Measurements from ENCODE around the gene GNG12.

DNA sequence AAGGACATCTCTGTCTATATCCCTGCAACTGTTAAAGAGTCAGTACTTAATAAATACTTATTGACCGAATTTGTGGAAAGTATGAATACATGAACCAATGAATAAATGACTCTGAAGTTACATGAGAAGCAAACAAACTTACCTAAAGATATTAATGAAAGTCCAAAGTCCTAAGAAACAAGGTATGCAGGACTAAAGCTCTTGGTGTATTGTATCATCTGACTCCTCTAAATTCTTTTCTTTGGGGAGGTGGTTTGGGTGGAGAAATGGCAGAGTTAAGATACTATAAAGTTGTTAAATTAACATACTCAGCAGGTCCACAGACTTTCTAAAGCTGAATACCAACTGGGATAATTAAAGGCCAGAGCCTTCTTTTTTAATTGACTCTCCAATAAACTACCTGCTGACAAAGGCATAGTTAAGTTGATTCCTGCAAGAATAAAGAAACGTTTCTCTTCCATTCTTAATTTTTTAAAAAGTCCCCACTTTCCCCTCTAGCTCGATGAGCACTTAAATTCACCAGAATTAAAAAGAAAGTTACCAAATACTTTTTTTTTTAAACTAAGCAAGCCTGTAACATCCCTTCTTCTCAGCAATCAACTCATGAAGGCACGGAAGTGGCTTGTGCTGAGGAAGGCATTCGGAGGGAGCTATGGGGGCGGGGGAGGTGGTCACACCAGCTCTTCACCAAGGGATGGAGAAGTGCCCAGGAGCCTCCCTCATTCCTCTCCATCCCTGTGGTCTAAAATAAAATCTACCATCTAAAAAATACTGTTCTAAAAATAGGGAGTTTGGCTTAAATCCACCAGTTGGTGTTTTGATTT is 87.2 kb downstream of the GNG12 start:
- TF ChIP-seq, protein P1, sequence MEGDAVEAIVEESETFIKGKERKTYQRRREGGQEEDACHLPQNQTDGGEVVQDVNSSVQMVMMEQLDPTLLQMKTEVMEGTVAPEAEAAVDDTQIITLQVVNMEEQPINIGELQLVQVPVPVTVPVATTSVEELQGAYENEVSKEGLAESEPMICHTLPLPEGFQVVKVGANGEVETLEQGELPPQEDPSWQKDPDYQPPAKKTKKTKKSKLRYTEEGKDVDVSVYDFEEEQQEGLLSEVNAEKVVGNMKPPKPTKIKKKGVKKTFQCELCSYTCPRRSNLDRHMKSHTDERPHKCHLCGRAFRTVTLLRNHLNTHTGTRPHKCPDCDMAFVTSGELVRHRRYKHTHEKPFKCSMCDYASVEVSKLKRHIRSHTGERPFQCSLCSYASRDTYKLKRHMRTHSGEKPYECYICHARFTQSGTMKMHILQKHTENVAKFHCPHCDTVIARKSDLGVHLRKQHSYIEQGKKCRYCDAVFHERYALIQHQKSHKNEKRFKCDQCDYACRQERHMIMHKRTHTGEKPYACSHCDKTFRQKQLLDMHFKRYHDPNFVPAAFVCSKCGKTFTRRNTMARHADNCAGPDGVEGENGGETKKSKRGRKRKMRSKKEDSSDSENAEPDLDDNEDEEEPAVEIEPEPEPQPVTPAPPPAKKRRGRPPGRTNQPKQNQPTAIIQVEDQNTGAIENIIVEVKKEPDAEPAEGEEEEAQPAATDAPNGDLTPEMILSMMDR (IDR thresholded peaks at IDR 0.05; ENCODE audit: insufficient read depth, low read length, poor library complexity, severe bottlenecking) = no peak
- TF ChIP-seq EZH2phosphoT487 (conservative IDR thresholded peaks at IDR 0.05; ENCODE audit: low read length) = no peak

All from SU-DHL-6 (cell line).